ENCODE measurements around the gene CDX2. TPM values are rescaled to one million over a fixed set of nuclear protein-coding genes. Genes with fewer than 3 reads are reported as not detected.

CDX2 gene
- total RNA-seq, 1 experiment from 2014 or later, result not detected

GRCh38 chr13:27979001-27979643 lies 10.0 kb upstream of the CDX2 start:
- no peak for DNase-seq (ENCODE audit: low read depth)

- DNase-seq (ENCODE audit: low read depth), result no peak
Observed at GRCh38 chr13:27978301-27978968, 9.3 kb upstream of the CDX2 start.

- no peak for DNase-seq (ENCODE audit: low read depth)
Observed at GRCh38 chr13:27977476-27978300, 8.6 kb upstream of the CDX2 start.

- no peak for DNase-seq (ENCODE audit: low read depth)
Observed at GRCh38 chr13:27976362-27977091, 7.4 kb upstream of the CDX2 start.

- no peak for DNase-seq (ENCODE audit: low read depth)
Observed at GRCh38 chr13:27975564-27976361, 6.6 kb upstream of the CDX2 start.

GRCh38 chr13:27973961-27974662 lies 5.0 kb upstream of the CDX2 start:
- DNase-seq (ENCODE audit: low read depth), result no peak

GRCh38 chr13:27973291-27973690 lies 4.2 kb upstream of the CDX2 start:
- no peak for DNase-seq (ENCODE audit: low read depth)

- no peak for DNase-seq (ENCODE audit: low read depth)
Observed at GRCh38 chr13:27972478-27972820, 3.3 kb upstream of the CDX2 start.

- no peak for DNase-seq (ENCODE audit: low read depth)
Observed at GRCh38 chr13:27971776-27972477, 2.8 kb upstream of the CDX2 start.

GRCh38 chr13:27971236-27971645 lies 2.1 kb upstream of the CDX2 start:
- DNase-seq (ENCODE audit: low read depth), result no peak

GRCh38 chr13:27970382-27971235 lies 1.5 kb upstream of the CDX2 start:
- DNase-seq (ENCODE audit: low read depth), result no peak

- no peak for DNase-seq (ENCODE audit: low read depth)
Observed at GRCh38 chr13:27969866-27970229, 733 bp upstream of the CDX2 start.

GRCh38 chr13:27968316-27969081 lies 616 bp downstream of the CDX2 start:
- DNase-seq (ENCODE audit: low read depth), result peak; percentile 28

- no peak for DNase-seq (ENCODE audit: low read depth)
Observed at GRCh38 chr13:27967736-27968315, 1.3 kb downstream of the CDX2 start.

GRCh38 chr13:27967203-27967735 lies 1.8 kb downstream of the CDX2 start:
- no peak for DNase-seq (ENCODE audit: low read depth)

GRCh38 chr13:27966641-27967202 lies 2.4 kb downstream of the CDX2 start:
- no peak for DNase-seq (ENCODE audit: low read depth)
